Stimulated activated CD8-positive, alpha-beta memory T cell treated with anti-CD3 and anti-CD28 coated beads, Interleukin-15, amount 100 ng/mL, for 24 hours (primary cell): ENCODE measurements around the gene DUX4.
"Not testable (repeated sequence)": the region's sequence is repeated elsewhere in the genome, so short reads cannot be mapped to it uniquely, and the experiment has no call there.

ENCODE experiments used
- DNase-seq: peaks from one replicate; pipeline ENCODE4 v3.0.0-alpha.2; 2020; ENCODE audit warnings: low read depth

Gene DUX4

DNA sequence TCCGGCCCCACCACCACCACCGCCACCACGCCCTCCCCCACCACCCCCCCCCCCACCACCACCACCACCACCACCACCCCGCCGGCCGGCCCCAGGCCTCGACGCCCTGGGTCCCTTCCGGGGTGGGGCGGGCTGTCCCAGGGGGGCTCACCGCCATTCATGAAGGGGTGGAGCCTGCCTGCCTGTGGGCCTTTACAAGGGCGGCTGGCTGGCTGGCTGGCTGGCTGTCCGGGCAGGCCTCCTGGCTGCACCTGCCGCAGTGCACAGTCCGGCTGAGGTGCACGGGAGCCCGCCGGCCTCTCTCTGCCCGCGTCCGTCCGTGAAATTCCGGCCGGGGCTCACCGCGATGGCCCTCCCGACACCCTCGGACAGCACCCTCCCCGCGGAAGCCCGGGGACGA, at the start of gene DUX4:
Gene DUX4, plus strand, starts transcription at position 347 of the 400 bp plus-strand sequence. Its CDS starts 0 bp downstream, at position 347.
- not testable (repeated sequence) for DNase-seq

DNA sequence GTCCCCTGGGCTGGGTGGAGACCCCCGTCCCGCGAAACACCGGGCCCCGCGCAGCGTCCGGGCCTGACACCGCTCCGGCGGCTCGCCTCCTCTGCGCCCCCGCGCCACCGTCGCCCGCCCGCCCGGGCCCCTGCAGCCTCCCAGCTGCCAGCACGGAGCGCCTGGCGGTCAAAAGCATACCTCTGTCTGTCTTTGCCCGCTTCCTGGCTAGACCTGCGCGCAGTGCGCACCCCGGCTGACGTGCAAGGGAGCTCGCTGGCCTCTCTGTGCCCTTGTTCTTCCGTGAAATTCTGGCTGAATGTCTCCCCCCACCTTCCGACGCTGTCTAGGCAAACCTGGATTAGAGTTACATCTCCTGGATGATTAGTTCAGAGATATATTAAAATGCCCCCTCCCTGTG, 1.9 kb downstream of the DUX4 start:
- not testable (repeated sequence) for DNase-seq

DNA sequence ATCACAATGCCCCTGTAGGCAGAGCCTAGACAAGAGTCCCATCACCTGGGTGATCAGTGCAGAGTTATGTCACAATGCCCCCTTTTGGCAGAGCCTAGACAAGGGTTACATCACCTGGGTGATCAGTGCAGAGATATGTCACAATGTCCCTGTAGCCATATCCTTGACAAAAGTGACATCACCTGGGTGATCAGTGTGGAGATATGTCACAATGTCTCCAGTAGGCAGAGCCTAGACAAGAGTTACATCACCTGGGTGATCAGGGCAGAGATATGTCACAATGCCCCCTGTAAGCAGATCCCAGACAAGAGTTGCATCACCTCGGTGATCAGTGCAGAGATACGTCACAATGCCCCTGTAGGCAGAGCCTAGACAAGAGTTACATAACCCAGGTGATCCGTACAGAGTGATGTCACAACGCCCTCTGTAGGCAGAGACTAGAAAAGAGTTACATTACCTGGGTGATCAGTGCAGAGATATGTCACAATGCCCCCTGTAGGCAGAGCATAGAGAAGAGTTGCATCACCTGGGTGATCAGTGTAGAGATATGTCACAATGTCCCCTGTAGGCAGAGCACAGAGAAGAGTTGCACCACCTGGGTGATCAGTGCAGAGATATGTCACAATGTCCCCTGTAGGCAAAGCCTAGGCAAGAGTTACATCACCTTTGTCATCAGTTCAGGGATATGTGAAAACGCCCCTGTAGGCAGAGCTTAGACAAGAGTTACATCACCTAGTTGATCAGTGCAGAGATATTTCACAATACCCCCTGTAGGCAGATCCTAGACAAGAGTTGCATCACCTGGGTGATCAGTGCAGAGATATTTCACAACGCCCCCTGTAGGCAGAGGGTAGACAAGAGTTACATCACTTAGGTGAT, 4.4 kb downstream of the DUX4 start:
- DNase-seq: not testable (repeated sequence)

DNA sequence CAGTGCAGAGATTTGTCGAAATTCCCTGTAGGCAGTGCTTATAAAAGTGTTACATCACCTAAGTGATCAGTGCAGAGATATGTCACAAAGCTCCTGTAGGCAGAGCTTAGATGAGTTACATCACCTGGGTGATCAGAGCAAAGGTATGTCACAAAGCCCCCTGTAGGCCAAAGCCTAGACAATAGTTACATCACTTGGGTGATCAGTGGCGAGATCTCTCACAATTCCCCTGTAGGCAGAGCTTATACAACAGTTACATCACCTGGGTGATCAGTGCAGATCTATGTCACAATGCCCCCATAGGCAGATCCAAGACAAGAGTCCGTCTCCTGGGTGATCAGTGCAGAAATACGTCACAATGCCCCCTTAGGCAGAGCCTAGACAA, 5.0 kb downstream of the DUX4 start:
- not testable (repeated sequence) for DNase-seq

DNA sequence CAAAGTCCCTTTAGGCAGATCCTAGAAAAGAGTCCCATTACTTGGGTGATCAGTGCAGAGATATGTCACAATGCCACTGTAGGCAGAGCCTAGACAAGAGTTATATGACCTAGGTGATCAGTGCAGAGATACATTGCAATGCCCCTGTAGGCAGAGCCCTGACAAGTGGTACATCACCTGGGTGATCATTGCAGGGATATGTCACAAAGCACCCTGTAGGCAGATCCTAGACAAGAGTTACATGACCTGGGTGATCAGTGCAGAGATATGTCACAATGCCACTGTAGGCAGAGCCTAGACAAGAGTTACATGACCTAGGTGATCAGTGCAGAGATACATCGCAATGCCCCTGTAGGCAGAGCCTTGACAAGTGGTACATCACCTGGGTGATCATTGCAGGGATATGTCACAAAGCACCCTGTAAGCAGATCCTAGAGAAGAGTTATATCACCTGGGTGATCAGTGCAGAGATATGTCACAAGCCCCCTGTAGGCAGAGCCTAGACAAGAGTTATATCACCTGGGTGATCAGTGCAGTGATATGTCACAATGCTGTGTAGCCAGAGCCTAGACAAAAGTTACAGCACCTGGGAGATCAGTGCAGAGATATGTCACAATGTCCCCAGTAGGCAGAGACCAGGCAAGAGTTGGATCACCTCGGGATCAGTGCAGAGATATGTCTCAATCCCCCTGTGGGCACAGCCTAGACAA, 5.6 kb downstream of the DUX4 start:
- not testable (repeated sequence) for DNase-seq

DNA sequence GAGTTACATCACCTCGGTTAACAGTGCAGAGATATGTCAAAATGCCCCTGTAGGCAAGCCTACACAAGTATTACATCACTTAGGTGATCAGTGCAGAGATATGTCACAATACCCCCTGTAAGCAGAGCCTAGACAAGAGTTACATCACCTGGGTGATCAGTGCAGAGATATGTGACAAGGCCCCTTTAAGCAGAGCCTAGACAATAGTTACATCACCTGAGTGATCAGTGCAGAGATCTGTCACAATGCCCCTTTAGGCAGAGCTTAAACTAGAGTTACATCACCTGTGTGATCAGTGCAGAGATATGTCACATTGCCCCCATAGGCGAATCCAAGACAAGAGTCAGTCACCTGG, 6.1 kb downstream of the DUX4 start:
- not testable (repeated sequence) for DNase-seq

DNA sequence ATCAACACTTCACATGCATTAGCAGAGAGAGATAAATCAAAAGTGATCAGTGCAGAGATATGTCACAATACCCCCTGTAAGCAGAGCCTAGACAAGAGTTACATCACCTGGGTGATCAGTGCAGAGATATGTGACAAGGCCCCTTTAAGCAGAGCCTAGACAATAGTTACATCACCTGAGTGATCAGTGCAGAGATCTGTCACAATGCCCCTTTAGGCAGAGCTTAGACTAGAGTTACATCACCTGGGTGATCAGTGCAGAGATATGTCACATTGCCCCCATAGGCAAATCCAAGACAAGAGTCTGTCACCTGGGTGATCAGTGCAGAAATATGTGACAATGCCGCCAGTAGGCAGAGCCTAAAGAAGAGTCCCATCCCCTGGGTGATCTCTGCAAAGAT, 7.4 kb downstream of the DUX4 start:
- DNase-seq: not testable (repeated sequence)

DNA sequence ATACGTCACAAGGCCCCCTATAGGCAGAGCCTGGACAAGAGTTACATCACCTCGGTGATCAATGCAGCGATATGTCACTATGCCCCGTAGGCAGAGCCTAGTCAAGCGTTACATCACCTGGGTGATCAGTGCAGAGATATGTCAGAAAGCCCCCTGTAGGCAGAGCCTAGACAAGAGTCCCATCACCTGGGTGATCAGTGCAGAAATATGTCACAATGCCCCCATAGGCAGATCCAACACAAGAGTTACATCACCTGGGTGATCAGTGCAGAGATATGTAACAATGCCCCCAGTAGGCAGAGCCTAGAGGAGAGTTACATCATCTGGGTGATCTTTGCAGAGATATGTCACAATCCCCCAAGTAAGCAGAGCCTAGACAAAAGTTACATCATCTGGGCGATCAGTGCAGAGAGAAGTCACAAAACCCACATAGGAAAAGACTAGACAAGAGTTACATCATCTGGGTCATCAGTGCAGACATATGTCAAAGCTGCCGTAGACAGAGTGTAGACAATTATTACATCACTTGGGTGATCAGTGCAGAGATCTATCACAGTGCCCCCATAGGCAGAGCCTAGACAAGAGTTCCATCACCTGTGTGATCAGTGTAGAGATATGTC, 8.0 kb downstream of the DUX4 start:
- DNase-seq: not testable (repeated sequence)

DNA sequence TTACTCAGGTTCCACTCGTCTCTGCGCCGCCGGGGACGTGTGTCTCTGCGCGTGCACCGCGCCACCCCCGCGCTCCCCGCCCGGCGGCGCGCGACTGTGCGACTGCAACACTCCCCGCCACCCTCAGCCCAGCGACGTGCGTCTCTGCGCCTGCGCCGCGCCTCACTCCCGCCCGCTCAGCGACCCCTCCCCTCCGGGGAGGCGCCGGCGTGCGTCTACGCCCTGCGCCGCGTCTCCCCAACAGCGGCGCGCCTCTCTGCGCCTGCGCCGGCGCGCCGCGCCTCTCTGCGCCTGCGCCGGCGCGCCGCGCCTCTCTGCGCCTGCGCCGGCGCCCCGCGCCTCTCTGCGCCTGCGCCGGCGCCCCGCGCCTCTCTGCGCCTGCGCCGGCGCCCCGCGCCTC, 29.9 kb downstream of the DUX4 start:
- DNase-seq: not testable (repeated sequence)
